Muscle of back (tissue), 11 donors: ENCODE results near the gene SRPRB. TPM values are rescaled to one million over a fixed set of nuclear protein-coding genes. Genes with fewer than 3 reads are reported as not detected.

Experiments
- DNase-seq, 3 donors: peaks; one replicate each; pipeline versions ENCODE4 v3.0.0 to v3.0.0-alpha.2; 2013
- polyA plus RNA-seq, 10 donors: library from polyadenylated mRNA; unstranded; fragments of 120-200 nt; gene quantifications; one replicate each; pipeline ENCODE4 v1.2.1, GENCODE V29; 2013; ENCODE audit not compliant: insufficient read length in 10 of 10

The SRPRB gene
- polyA plus RNA-seq, 10 donors: 32.4 to 43.4 (median 37.1) TPM

GRCh38 chr3:133824961-133825485, 19.4 kb downstream of the SRPRB start:
- DNase-seq: no peak

- DNase-seq: no peak
These were observed 20.5 kb downstream of the SRPRB start for GRCh38 chr3:133825969-133826727.

GRCh38 chr3:133827136-133827535, 21.5 kb downstream of the SRPRB start:
- no peak for DNase-seq

GRCh38 chr3:133827684-133828083, 22.1 kb downstream of the SRPRB start:
- DNase-seq: no peak

- no peak for DNase-seq
These were observed 23.1 kb downstream of the SRPRB start for GRCh38 chr3:133828576-133829309.

- no peak for DNase-seq
These were observed 23.7 kb downstream of the SRPRB start for GRCh38 chr3:133829310-133829707.

- DNase-seq: no peak
These were observed 24.5 kb downstream of the SRPRB start for GRCh38 chr3:133830071-133830470.

GRCh38 chr3:133831966-133832801, 26.6 kb downstream of the SRPRB start:
- no peak for DNase-seq

- DNase-seq: no peak
These were observed 27.2 kb downstream of the SRPRB start for GRCh38 chr3:133832802-133833144.

- DNase-seq: no peak
These were observed 27.7 kb downstream of the SRPRB start for GRCh38 chr3:133833267-133833666.

- DNase-seq: no peak
These were observed 28.4 kb downstream of the SRPRB start for GRCh38 chr3:133833880-133834620.

- DNase-seq: no peak
These were observed 29.2 kb downstream of the SRPRB start for GRCh38 chr3:133834621-133835417.

GRCh38 chr3:133835418-133835743, 29.8 kb downstream of the SRPRB start:
- DNase-seq: no peak

GRCh38 chr3:133835961-133836360, 30.3 kb downstream of the SRPRB start:
- DNase-seq: no peak

- no peak for DNase-seq
These were observed 31.0 kb downstream of the SRPRB start for GRCh38 chr3:133836497-133837158.

- no peak for DNase-seq
These were observed 32.1 kb downstream of the SRPRB start for GRCh38 chr3:133837487-133838295.

GRCh38 chr3:133838296-133838789, 32.7 kb downstream of the SRPRB start:
- no peak for DNase-seq

GRCh38 chr3:133838916-133839800, 33.5 kb downstream of the SRPRB start:
- DNase-seq: no peak
